Liver (tissue), 3 donors: ENCODE measurements around the gene CSF3R.

Source experiments
- FOXA1 ChIP-seq: IDR thresholded peaks from 2 replicates; pipeline ENCODE4 v1.6.1; 2016; ENCODE audit warnings: antibody characterized with exemption
- GABPA ChIP-seq, 2 donors: IDR thresholded peaks in 1 of 2; conservative IDR thresholded peaks in 1 of 2; 2 replicates each; pipeline ENCODE4 v1.6.1; 2016; ENCODE audit warnings: antibody characterized with exemption in 2 of 2, mild to moderate bottlenecking in 1 of 2, moderate library complexity in 1 of 2
- HNF4G ChIP-seq: IDR thresholded peaks from 2 replicates; pipeline ENCODE4 v1.6.1; 2016; ENCODE audit warnings: antibody characterized with exemption
- JUND ChIP-seq, 2 donors: IDR thresholded peaks; 2 replicates each; pipeline ENCODE4 v1.6.1; 2016; ENCODE audit warnings: antibody characterized with exemption in 2 of 2
- NR2F2 ChIP-seq: IDR thresholded peaks from 2 replicates; pipeline ENCODE4 v1.6.1; 2016; ENCODE audit warnings: antibody characterized with exemption
- RAD21 ChIP-seq, 2 donors: IDR thresholded peaks; 2 replicates each; pipeline ENCODE4 v1.6.1; 2016; ENCODE audit warnings: antibody characterized with exemption in 2 of 2, mild to moderate bottlenecking in 2 of 2
- SP1 ChIP-seq: IDR thresholded peaks from 2 replicates; pipeline ENCODE4 v1.6.1; 2018; ENCODE audit warnings: antibody characterized with exemption, mild to moderate bottlenecking
- TAF1 ChIP-seq: conservative IDR thresholded peaks from 2 replicates; pipeline ENCODE4 v1.6.1; 2016; ENCODE audit warnings: antibody characterized with exemption, mild to moderate bottlenecking
- YY1 ChIP-seq: IDR thresholded peaks from 2 replicates; pipeline ENCODE4 v1.6.1; 2016; ENCODE audit warnings: antibody characterized with exemption, mild to moderate bottlenecking
- TF ChIP-seq, protein P1 (sequence below): IDR thresholded peaks from 2 replicates; pipeline ENCODE4 v1.6.1; 2016; ENCODE audit warnings: antibody characterized with exemption
- TF ChIP-seq, protein P2 (sequence below): fragments of 150-350 bp; IDR thresholded peaks from 2 replicates; pipeline ENCODE4 v1.5.1; 2017; ENCODE audit warnings: improper control_type of control experiment, low read depth, low read length; ENCODE audit not compliant: missing input control
- TF ChIP-seq, protein P3 (sequence below): IDR thresholded peaks from 2 replicates; pipeline ENCODE4 v1.6.1; 2016; ENCODE audit warnings: antibody characterized with exemption, mild to moderate bottlenecking
- TF ChIP-seq, protein P4 (sequence below): IDR thresholded peaks from 2 replicates; pipeline ENCODE4 v1.6.1; 2016; ENCODE audit warnings: antibody characterized with exemption
- donor health status: healthy.
- donor health status: healthy.

DNA sequence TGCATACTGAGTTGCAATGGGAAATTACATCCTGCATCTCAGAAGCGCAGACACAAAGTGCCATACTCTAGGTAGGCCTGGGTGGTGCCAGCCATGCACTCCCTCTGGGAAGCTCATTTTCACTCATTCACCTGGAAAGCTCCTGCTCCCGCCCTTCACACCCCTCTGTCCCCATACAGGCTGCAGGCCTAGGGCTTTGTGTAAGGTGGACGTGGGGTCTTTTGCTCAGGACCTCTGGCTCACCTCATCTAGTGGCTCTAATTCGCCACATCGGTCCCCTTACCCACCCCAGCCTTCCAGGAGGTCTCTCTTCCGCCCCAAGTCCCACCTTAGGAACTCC lies 19.3 kb downstream of the CSF3R start:
- TF ChIP-seq, protein P1, sequence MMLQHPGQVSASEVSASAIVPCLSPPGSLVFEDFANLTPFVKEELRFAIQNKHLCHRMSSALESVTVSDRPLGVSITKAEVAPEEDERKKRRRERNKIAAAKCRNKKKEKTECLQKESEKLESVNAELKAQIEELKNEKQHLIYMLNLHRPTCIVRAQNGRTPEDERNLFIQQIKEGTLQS: no peak
- TF ChIP-seq, protein P2, sequence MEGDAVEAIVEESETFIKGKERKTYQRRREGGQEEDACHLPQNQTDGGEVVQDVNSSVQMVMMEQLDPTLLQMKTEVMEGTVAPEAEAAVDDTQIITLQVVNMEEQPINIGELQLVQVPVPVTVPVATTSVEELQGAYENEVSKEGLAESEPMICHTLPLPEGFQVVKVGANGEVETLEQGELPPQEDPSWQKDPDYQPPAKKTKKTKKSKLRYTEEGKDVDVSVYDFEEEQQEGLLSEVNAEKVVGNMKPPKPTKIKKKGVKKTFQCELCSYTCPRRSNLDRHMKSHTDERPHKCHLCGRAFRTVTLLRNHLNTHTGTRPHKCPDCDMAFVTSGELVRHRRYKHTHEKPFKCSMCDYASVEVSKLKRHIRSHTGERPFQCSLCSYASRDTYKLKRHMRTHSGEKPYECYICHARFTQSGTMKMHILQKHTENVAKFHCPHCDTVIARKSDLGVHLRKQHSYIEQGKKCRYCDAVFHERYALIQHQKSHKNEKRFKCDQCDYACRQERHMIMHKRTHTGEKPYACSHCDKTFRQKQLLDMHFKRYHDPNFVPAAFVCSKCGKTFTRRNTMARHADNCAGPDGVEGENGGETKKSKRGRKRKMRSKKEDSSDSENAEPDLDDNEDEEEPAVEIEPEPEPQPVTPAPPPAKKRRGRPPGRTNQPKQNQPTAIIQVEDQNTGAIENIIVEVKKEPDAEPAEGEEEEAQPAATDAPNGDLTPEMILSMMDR: no peak
- no peak for TF ChIP-seq GABPA (IDR thresholded peaks at IDR 0.05 in 1 of 2, conservative IDR thresholded peaks at IDR 0.05 in 1 of 2)
- TF ChIP-seq FOXA1: no peak
- TF ChIP-seq YY1: no peak
- TF ChIP-seq RAD21 (IDR thresholded peaks at IDR 0.05): no peak
- TF ChIP-seq, protein P3, sequence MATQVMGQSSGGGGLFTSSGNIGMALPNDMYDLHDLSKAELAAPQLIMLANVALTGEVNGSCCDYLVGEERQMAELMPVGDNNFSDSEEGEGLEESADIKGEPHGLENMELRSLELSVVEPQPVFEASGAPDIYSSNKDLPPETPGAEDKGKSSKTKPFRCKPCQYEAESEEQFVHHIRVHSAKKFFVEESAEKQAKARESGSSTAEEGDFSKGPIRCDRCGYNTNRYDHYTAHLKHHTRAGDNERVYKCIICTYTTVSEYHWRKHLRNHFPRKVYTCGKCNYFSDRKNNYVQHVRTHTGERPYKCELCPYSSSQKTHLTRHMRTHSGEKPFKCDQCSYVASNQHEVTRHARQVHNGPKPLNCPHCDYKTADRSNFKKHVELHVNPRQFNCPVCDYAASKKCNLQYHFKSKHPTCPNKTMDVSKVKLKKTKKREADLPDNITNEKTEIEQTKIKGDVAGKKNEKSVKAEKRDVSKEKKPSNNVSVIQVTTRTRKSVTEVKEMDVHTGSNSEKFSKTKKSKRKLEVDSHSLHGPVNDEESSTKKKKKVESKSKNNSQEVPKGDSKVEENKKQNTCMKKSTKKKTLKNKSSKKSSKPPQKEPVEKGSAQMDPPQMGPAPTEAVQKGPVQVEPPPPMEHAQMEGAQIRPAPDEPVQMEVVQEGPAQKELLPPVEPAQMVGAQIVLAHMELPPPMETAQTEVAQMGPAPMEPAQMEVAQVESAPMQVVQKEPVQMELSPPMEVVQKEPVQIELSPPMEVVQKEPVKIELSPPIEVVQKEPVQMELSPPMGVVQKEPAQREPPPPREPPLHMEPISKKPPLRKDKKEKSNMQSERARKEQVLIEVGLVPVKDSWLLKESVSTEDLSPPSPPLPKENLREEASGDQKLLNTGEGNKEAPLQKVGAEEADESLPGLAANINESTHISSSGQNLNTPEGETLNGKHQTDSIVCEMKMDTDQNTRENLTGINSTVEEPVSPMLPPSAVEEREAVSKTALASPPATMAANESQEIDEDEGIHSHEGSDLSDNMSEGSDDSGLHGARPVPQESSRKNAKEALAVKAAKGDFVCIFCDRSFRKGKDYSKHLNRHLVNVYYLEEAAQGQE: no peak
- no peak for TF ChIP-seq NR2F2
- TF ChIP-seq, protein P4, sequence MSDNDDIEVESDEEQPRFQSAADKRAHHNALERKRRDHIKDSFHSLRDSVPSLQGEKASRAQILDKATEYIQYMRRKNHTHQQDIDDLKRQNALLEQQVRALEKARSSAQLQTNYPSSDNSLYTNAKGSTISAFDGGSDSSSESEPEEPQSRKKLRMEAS: no peak
- no peak for TF ChIP-seq JUND (IDR thresholded peaks at IDR 0.05)
- TF ChIP-seq TAF1: no peak
- TF ChIP-seq SP1: no peak
- no peak for TF ChIP-seq HNF4G
